ENCODE data around the gene PDE3A. TPM values are rescaled to one million over a fixed set of nuclear protein-coding genes. Genes with fewer than 3 reads are reported as not detected.

Gene PDE3A
- total RNA-seq, 6 donors from 2014 or later: 1.0 to 10.0 (median 3.2) TPM

DNA sequence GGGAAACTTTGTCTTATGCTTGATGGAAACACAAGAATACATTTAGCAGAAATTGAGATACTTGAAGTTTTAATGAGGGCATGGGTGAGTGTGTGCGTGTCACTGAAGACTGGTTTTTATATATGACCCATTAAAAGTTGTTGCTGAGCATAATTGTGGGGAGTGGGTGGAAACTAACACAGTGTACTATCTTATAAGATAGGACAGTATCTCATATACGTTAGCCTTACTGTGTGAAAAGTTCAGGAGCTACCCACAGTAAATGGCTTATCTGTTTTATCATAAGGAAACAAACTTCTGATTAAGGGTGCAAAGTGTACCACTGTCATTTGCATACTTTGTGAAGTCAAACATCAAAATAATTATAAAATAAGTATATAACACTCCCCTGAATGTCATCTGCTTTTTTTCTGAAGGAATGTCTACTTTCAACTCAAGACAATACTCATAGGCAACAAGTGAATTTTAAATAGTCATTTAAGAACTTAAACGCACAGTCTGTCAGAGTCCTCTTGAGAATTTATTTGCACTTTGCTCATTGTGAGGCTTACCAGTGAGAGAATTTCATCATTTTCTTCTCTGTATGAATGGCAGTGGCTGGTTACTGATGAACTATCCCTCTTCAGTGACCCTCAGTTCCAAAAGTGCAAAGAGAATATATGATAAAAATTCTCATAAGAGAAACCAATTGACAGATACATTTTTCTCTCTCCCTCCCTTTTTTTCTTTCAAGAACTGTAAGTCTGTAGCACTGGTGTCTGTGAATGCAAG lies 4.2 kb downstream of the PDE3A start:
- no peak overlapping the region for H3K4me3 ChIP-seq

DNA sequence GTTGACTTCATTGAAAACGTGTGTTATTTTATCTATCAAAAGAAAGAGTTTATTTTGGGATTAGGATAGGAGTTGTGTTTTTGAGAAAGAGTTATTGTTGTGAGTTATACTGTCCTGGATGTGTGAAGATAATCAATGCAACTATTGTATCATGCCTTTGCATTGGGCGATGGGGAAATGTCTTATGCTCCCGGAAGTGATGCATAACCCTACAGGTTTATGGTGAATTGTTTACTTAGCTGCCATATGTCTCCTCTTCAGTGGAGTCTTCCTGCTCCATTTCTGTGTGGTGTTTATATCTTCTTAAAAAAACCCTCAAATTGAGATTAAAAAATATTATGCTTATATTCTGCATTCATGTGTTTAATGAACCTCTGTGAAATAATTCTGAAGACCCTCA lies 6.5 kb downstream of the PDE3A start:
- TF ChIP-seq POLR2A (IDR thresholded peaks at IDR 0.05) (no peak), EP300 (IDR thresholded peaks at IDR 0.05) (no peak), POLR2AphosphoS5 (IDR thresholded peaks at IDR 0.05) (no peak)
- TF ChIP-seq, protein P1, sequence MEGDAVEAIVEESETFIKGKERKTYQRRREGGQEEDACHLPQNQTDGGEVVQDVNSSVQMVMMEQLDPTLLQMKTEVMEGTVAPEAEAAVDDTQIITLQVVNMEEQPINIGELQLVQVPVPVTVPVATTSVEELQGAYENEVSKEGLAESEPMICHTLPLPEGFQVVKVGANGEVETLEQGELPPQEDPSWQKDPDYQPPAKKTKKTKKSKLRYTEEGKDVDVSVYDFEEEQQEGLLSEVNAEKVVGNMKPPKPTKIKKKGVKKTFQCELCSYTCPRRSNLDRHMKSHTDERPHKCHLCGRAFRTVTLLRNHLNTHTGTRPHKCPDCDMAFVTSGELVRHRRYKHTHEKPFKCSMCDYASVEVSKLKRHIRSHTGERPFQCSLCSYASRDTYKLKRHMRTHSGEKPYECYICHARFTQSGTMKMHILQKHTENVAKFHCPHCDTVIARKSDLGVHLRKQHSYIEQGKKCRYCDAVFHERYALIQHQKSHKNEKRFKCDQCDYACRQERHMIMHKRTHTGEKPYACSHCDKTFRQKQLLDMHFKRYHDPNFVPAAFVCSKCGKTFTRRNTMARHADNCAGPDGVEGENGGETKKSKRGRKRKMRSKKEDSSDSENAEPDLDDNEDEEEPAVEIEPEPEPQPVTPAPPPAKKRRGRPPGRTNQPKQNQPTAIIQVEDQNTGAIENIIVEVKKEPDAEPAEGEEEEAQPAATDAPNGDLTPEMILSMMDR (IDR thresholded peaks at IDR 0.05): no peak
- Histone ChIP-seq H3K4me3 (no peak overlapping the region), H3K9me3 (no peaks in the 10 kb centered on the region), H3K27me3 (peaks cover 0 to 4% (median 1%) of the 10 kb centered on the region in 4 donors), H3K36me3 (no peaks in the 10 kb centered on the region), H3K27ac (no peak overlapping the region), H3K4me1 (peaks cover 2 to 6% (median 4%) of the 10 kb centered on the region in 4 donors)
- 59 to 68% methylated on average over 3 of the region's 3 CpGs for WGBS, 2 donors
- ATAC-seq (ENCODE audit: low FRiP score in 2 of 2): no peak
- DNase-seq: no peak

More for the DNA sequence above, 4.2 kb downstream of the PDE3A start:
- Histone ChIP-seq H3K27ac (no peak overlapping the region), H3K9me3 (no peaks in the 10 kb centered on the region), H3K36me3 (no peaks in the 10 kb centered on the region), H3K27me3 (peaks cover 0 to 8% (median 2%) of the 10 kb centered on the region in 4 donors), H3K4me1 (peaks cover 13 to 27% (median 17%) of the 10 kb centered on the region in 4 donors)
- WGBS, 2 donors: 68 to 82% methylated on average over 3 of the region's 3 CpGs
- DNase-seq (no peak), ATAC-seq (ENCODE audit: low FRiP score in 2 of 2) (no peak)
- TF ChIP-seq, protein P1 (IDR thresholded peaks at IDR 0.05): no peak
- no peak for TF ChIP-seq EP300 (IDR thresholded peaks at IDR 0.05)

DNA sequence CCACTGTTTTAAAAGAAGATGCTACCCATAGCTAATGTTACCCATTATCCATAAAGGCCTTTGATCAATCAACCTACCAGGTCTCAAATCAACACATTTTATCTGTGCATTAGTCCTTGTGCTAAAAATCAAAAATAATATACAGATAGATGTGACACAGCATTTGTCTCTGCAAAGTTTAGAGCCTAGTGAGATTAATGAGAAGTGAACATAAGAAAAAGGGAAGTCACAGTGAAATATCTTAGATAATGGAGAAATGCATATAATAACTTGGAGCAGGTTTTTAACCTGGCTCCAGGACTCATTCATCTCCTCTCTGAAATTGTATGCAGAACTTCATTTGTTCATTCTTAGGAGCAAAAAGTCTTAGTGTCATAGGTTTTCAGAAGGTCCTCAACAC lies 7.2 kb downstream of the PDE3A start:
- no peaks in the 10 kb centered on the region for H3K36me3 ChIP-seq
- no peaks in the 10 kb centered on the region for H3K4me1 ChIP-seq
- TF ChIP-seq, protein P1 (IDR thresholded peaks at IDR 0.05): no peak
- TF ChIP-seq POLR2A (IDR thresholded peaks at IDR 0.05) (no peak), EP300 (IDR thresholded peaks at IDR 0.05) (no peak), POLR2AphosphoS5 (IDR thresholded peaks at IDR 0.05) (no peak)
- no peaks in the 10 kb centered on the region for H3K27me3 ChIP-seq
- ATAC-seq (ENCODE audit: low FRiP score in 2 of 2): no peak
- H3K27ac ChIP-seq: no peak overlapping the region
- no peak overlapping the region for H3K4me3 ChIP-seq
- DNase-seq: no peak
- no peaks in the 10 kb centered on the region for H3K9me3 ChIP-seq

DNA sequence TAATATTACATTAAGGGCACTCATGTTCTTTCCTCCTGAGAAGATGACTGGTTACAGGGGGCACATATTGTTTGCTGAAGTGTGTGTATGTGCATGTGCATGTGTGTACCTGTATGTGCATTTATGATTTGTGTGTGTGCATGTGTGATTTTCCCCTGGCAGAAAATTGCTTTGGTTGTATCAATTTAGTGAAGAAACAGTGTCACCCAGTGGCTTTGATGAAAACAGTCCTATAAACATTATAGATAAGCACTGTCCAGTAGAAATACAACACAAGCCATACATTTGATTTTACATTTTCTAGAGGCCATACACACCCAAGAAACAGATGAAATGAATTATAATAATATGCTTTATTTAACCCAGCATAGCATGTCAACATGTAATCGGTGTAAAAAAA lies 8.6 kb downstream of the PDE3A start:
- H3K27me3 ChIP-seq: no peaks in the 10 kb centered on the region
- H3K27ac ChIP-seq: no peak overlapping the region
- H3K4me1 ChIP-seq: no peaks in the 10 kb centered on the region
- TF ChIP-seq POLR2AphosphoS5 (IDR thresholded peaks at IDR 0.05): no peak
- TF ChIP-seq, protein P1 (IDR thresholded peaks at IDR 0.05): peak in 2 of 6 experiments; percentile 24 to 39
- TF ChIP-seq POLR2A (IDR thresholded peaks at IDR 0.05): no peak
- DNase-seq (no peak), ATAC-seq (ENCODE audit: low FRiP score in 2 of 2) (no peak)
- 83 to 91% methylated on average over 1 of the region's 1 CpG for WGBS, 2 donors
- H3K9me3 ChIP-seq: no peaks in the 10 kb centered on the region
- H3K36me3 ChIP-seq: no peaks in the 10 kb centered on the region
- H3K4me3 ChIP-seq: no peak overlapping the region

DNA sequence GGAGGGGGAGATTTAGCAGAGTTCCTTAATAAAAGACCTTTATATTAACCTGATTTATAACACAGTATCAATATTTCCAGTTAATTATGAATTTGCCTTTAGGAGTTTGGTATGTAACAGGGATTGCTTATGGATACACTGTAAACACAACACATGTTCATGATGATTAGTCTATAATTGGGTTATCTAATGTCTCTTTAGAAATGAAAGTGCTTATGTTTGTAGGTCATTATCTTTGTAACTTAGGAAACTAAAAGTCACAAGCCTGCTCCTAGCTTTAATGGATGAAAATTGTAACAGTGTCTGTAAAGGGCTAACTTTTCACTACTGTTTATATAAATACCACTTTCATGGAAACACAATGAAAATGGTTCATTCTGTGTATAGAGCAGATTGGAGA lies 9.4 kb downstream of the PDE3A start:
- no peak for TF ChIP-seq POLR2AphosphoS5 (IDR thresholded peaks at IDR 0.05)
- TF ChIP-seq, protein P1 (IDR thresholded peaks at IDR 0.05): no peak
- no peak for TF ChIP-seq POLR2A (IDR thresholded peaks at IDR 0.05)
- TF ChIP-seq EP300 (IDR thresholded peaks at IDR 0.05): no peak
- H3K27me3 ChIP-seq: no peaks in the 10 kb centered on the region
- H3K9me3 ChIP-seq: no peaks in the 10 kb centered on the region
- ATAC-seq (ENCODE audit: low FRiP score in 2 of 2) (no peak), DNase-seq (no peak)
- no peaks in the 10 kb centered on the region for H3K36me3 ChIP-seq
- H3K4me1 ChIP-seq: no peaks in the 10 kb centered on the region
- H3K27ac ChIP-seq: no peak overlapping the region
- no peak overlapping the region for H3K4me3 ChIP-seq
